ENCODE data around the gene VSIR.

The VSIR gene

GRCh38 chr10:71747039-71747531, 26.2 kb downstream of the VSIR start:
- no peak for DNase-seq (ENCODE audit: low read depth)

DNA sequence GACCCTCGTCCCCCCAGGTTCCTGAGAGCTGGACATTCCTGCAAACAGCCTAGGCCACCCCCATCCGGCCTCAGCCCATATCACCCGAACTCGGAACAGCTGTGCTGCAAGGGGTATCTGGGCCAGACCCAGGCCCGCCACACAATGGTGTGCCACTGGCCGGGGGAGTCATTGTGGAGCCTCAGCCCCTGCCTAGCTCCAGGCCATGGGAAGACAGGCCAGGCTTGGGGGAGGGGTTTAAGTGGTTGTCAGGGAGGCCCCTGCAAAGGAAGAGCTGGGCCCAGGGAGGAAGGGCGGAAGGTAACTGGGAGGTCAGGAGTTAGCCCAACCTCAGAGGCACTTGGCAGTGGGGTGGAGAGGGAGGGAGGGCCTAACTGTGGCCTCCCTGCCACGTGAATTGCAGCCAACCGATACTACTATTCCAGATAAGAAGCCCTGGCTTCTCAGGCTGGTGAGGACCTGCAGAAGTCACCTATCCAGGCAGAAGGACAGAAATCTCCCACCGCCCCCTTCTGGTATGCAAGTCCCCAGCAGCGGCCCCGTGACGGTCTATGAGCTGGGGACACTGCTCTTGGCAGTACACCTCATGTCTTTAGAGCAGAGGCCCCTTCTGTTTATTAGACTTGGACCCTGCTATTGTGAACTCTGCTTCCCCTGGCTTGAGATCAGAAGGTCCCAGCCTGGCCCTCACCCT, 26.8 kb downstream of the VSIR start:
- no peak for DNase-seq (ENCODE audit: low read depth)

DNA sequence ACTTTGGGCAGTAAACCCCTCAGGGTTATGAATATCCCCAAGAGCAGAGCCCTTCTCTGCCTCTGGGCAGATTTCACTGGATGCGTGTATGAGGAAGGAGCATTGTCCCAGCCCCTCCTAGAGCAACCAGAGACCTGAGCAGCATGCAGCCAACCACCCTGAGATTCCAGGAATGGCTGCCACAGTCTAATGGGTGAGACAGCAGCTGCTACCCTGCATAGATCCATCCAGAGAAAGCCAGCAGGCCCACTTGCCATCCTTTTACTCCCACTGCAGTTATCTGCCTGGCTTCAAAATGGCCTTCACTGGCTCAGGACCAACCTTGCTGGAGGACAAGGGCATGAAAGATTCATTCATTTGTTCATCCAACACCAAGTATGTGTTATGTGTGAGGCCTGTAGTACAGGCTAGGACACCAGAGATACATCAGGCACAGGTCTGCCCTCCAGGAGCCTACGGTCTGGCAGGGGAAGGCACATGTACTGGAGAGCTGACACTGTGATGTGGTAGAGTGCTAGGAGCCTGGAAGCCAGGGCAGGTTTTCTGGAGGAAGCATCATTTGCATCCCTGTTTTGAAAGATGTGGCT, 27.6 kb downstream of the VSIR start:
- DNase-seq (ENCODE audit: low read depth), result no peak

DNA sequence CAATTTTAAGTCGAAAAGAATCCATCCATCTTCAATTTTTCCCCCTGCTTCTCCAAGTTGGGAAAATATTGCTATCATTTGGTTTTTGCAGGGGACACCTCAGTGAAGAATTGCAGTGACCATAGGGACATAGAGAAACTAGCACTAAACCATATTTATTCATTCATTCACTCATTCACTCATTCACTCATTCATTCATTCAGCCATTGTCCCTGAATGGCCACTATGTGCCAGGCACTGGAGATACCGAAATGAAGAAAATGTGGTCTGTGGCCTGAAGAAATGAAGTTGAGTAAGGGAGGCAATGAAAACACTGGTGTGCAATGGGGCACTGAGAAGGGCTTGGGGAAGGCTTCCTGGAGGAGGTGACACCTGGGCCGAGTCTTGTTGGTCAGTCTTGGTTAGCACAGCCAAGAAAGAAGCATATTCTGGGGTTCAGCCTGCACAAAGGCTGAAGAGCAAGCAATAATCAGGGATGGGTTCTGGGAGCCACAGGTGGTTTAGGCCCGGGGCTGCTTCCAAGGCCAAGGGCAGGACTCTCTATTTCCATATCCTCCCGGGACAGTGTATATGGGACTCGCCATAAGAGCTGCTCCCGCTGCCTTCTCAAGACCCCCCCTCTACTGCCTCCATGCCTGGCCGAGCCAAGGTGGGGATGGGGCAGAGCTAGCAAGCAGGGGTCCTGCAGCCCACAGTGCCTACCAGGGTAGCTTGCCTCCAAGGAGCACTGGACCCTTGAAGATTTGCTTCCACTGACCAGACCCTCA, 28.2 kb downstream of the VSIR start:
- DNase-seq (ENCODE audit: low read depth), result no peak

DNA sequence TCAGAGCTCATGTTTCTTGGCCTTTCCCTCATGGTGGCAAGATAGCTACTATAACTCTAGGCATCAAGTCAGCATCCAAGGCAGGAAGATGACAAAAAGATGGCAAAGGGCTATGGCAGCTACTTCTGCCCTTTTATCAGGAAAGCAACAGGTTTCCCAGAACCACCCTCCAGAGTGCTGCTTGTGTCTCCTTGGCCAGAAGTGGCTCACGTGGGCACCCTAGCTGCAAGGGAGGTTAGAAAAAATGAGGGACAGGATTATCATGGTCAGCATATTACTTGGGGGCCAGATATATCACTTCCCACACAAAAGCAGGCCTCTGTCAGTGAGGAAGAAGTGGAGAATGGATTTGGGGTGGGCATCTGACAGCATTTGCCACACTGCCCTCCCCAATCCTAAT, 29.5 kb downstream of the VSIR start:
- DNase-seq (ENCODE audit: low read depth), result no peak

DNA sequence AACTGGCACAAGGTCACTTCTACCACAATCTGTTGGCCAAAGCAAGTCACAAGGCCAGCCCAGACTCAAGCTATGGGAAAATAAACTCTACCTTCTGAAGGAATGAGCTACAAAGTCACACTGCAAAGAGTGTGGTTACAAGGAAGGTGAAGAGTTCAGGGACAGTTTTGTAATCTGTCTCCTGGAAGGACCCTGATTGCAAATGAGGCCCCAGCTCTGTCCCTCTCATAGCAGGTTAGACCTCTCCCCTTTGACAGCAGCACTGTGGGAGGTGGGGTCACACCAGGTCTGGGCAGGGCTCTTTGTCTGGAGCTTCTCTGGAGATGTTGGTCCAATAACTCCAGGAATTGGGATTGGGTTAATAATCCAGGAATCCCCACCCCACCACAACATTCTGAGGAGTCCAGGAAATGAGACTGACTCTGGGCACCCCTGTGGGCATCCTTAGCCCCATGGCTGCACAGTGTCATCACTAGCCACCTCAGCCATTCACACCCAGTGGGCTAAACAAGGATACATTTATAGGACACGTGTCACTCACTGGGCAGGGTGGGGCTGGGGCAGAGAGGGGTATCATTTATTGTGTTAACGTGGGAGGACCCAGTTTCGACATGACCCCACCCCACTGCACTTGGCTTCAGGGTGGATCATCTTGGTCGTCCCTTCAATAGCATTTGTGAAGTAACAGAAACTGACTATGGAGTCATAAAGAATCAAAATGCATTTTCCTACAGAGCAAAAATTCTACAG, 30.1 kb downstream of the VSIR start:
- no peak for DNase-seq (ENCODE audit: low read depth)

DNA sequence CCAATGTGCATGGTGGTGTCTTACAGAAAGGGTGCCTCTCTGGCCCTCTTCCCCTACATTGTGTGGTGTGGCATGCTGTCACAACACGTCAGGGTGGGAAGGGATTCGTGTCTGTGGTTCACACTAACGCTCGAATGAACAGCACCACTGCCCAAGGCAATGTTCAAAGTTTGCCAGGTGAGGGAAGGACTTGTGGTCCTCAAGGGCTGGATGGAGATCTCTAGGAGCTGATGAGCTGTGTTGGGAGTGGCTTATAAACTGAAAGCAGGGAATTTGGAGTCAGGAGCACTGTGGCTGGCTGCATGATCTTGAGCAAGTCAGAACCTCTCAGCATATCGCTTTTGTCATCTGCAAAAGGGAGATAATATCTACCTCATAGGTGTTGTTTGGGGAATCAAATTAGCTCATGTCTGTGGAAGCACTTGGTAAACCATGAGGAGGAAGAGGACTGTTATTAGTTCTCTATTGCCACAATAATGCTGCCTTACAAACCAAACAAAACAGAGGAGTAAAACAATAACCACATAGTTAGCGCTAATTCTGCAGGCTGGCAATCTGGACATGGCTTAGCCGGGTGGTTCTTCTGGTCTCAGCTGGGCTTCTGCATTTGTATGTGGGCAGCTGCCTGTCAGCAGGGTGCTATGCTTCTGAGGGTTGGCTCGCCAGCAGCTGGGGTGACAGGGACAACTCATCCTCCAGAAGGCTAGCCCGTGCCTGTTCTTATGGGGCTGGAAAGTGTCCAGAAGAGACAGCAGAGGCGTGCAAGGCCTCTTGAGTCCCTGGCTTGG, 30.8 kb downstream of the VSIR start:
- no peak for DNase-seq (ENCODE audit: low read depth)

GRCh38 chr10:71741671-71742070, 31.6 kb downstream of the VSIR start:
- DNase-seq (ENCODE audit: low read depth), result no peak

- DNase-seq (ENCODE audit: low read depth), result no peak
These were observed 32.3 kb downstream of the VSIR start for GRCh38 chr10:71741029-71741428.

DNA sequence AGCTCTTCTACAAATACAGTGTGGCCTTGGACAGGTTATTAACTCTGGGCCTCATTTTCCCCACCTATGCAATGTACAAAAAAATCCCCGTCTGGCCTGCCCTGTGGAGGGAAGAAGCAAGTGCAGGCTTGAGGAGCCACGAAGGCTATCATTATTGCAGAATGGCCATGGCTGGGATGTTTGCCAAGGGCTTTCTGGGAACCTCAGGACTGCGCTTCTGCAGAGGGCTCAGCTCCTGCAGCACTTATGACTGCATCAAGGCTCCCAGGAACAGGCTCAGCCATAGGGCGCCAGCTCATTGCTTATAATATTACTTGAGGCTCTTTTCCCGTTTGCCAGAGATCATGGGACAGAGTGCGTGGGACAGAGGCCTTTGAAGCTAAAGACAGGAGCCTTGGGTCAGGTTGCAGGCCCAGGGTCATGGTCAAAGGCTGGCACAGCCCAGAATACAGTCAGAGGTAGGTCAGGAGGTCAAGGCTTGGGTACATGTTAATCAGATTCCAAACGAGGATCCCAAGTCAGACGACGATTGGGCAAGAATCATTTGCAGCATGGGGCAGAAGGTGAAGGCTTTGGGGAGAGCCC, 33.2 kb downstream of the VSIR start:
- DNase-seq (ENCODE audit: low read depth), result no peak

DNA sequence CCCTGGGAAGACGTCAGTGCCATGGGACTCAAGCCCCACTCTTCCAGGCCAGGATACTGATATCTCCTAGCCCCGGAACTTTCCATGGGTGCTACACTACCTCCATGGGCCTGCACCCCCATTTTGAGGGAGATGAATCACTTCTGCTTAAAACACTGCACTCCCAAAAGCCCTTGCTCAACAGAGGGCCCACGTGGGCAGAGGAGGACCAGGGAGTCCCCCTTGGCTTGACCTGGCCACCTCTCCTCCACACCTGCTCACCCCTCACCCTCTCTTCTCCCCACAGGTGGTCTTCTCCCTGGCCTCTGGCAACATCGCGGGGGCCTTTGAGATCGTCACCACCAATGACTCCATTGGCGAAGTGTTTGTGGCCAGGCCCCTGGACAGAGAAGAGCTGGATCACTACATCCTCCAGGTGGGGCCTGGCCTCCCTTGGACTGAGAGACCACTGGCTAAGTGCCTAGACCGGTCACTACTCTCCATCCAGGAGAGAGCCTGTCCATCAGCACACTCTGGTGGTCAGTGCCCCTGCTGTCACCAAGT, 33.9 kb downstream of the VSIR start:
- DNase-seq (ENCODE audit: low read depth), result no peak

DNA sequence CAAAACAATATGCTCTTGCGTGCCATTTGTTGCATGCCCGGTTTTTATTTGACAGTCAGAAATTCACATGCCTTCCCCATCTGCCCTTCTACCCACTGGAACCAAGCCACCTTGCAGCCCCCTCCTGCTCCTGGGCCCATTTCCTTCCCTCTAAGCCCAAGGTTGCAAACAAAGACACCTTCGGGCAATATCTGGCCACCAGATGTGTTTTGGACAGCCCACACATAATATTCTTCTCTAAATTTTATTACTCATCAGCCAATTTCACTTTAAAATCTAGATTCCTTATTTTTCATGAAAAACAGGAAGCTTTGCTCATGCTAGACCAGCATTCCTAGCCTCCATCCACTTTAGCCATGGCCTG, 35.5 kb downstream of the VSIR start:
- DNase-seq (ENCODE audit: low read depth), result no peak

GRCh38 chr10:71737001-71737833, 36.1 kb downstream of the VSIR start:
- DNase-seq (ENCODE audit: low read depth), result no peak

- no peak for DNase-seq (ENCODE audit: low read depth)
These were observed 36.8 kb downstream of the VSIR start for GRCh38 chr10:71736570-71736952.

DNA sequence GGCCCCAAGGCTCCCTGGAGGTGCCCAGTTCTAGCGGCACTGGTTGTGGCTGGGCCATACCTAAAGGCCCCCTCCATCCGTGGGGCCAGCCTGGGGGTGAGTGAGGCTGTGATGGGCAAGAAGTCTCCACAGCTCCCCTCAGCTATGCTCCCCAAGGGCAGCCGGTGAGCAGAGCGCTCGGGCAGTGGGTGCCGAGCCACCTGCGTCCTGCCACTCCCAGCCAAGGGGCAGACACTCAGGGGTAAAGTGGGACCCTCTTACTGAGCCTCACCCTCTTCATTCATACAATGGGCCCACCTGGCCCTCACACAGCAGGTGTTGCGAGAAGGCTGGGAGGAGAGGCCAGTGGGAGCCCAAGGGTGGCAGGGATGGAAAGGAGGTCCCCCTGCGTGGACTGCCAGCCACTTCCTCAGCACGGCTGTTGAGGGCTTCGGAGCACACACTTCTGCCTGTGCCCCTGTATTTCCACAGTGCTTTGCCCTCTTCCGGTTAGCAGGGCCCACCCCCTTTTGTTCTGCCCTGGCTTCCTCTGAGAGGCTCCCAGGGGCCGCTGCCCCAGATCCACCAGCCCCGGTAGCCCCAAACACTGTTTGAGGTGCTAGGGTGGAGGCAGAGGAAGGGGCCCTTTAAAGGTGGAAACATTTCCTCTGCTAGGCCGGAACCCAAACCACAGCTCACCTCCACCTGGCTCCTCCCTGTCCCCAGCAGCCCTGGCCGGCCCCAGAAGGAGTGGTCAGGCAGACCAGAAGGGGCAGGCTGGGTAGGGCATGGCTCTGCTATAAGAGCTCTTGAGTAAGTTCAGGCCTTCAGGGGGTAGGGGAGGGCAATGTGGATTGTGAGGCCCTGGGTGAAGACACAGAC, 37.4 kb downstream of the VSIR start:
- DNase-seq (ENCODE audit: low read depth), result peak; percentile 19

- no peak for DNase-seq (ENCODE audit: low read depth)
These were observed 38.5 kb downstream of the VSIR start for GRCh38 chr10:71734797-71735196.

GRCh38 chr10:71731791-71732190, 41.5 kb downstream of the VSIR start:
- DNase-seq (ENCODE audit: low read depth), result no peak

- DNase-seq (ENCODE audit: low read depth), result no peak
These were observed 44.1 kb downstream of the VSIR start for GRCh38 chr10:71729161-71729636.

Data from T follicular helper cell (primary cell).